Trophoblast cell (in vitro differentiated cells and primary cell): ENCODE data around the gene FNDC3B.

Experiments used
- DNase-seq, 2 donors: peaks; one replicate each; pipeline ENCODE4 v3.0.0-alpha.2; 2016
- H2AFZ ChIP-seq: 2 replicates; pipeline ENCODE4 v1.6.1; 2013; ENCODE audit warnings: low read length, moderate library complexity, mild to moderate bottlenecking; ENCODE audit not compliant: insufficient read depth, poor library complexity
- H2AK5ac ChIP-seq: 2 replicates; pipeline ENCODE4 v1.6.1; 2013; ENCODE audit warnings: mild to moderate bottlenecking, low read length
- H2BK120ac ChIP-seq: 2 replicates; pipeline ENCODE4 v1.6.1; 2013; ENCODE audit warnings: low read length, mild to moderate bottlenecking, moderate library complexity; ENCODE audit not compliant: insufficient read depth, poor library complexity
- H2BK12ac ChIP-seq: 2 replicates; pipeline ENCODE4 v1.6.1; 2013; ENCODE audit warnings: mild to moderate bottlenecking, low read length, moderate library complexity
- H2BK5ac ChIP-seq: 2 replicates; pipeline ENCODE4 v1.6.1; 2013; ENCODE audit warnings: low read length, low read depth, moderate library complexity, mild to moderate bottlenecking; ENCODE audit not compliant: poor library complexity
- H3K14ac ChIP-seq: 2 replicates; pipeline ENCODE4 v1.6.1; 2013; ENCODE audit warnings: mild to moderate bottlenecking, low read length
- H3K18ac ChIP-seq: 2 replicates; pipeline ENCODE4 v1.6.1; 2013; ENCODE audit warnings: mild to moderate bottlenecking, low read length
- H3K23ac ChIP-seq: 2 replicates; pipeline ENCODE4 v1.6.1; 2013; ENCODE audit warnings: low read length
- H3K27ac ChIP-seq: 2 replicates; pipeline ENCODE4 v1.5.1; 2013; ENCODE audit warnings: low read depth, mild to moderate bottlenecking, inconsistent platforms, low read length, moderate library complexity
- H3K27me3 ChIP-seq: 2 replicates; pipeline ENCODE4 v1.6.1; 2013; ENCODE audit warnings: inconsistent platforms, mild to moderate bottlenecking, low read length, moderate library complexity; ENCODE audit not compliant: insufficient read depth
- H3K36me3 ChIP-seq, 2 experiments: 1 replicate in 1 of 2; 2 replicates in 1 of 2; pipeline ENCODE4 v1.6.1; 2013; ENCODE audit warnings: low read length in 2 of 2, mild to moderate bottlenecking in 2 of 2, moderate library complexity in 1 of 2; ENCODE audit not compliant: insufficient read depth in 2 of 2, control insufficient read depth in 1 of 2
- H3K4ac ChIP-seq: 2 replicates; pipeline ENCODE4 v1.6.1; 2013; ENCODE audit warnings: low read depth, mild to moderate bottlenecking, low read length, moderate library complexity
- H3K4me1 ChIP-seq, 2 experiments: 1 replicate in 1 of 2; 2 replicates in 1 of 2; pipeline ENCODE4 v1.6.1; 2013; ENCODE audit warnings: low read length in 2 of 2, mild to moderate bottlenecking in 2 of 2, moderate library complexity in 1 of 2; ENCODE audit not compliant: insufficient read depth in 2 of 2, control insufficient read depth in 1 of 2
- H3K4me2 ChIP-seq: 2 replicates; pipeline ENCODE4 v1.6.1; 2013; ENCODE audit warnings: inconsistent platforms, mild to moderate bottlenecking, low read length, moderate library complexity
- H3K4me3 ChIP-seq: 2 replicates; pipeline ENCODE4 v1.5.1; 2013; ENCODE audit warnings: mild to moderate bottlenecking, low read depth, low read length, inconsistent platforms
- H3K79me1 ChIP-seq: one replicate; pipeline ENCODE4 v1.6.1; 2013; ENCODE audit warnings: low read length
- H3K79me2 ChIP-seq: 2 replicates; pipeline ENCODE4 v1.6.1; 2013; ENCODE audit warnings: low read length, mild to moderate bottlenecking; ENCODE audit not compliant: control insufficient read depth, insufficient read depth, poor library complexity
- H3K9ac ChIP-seq: 2 replicates; pipeline ENCODE4 v1.6.1; 2013; ENCODE audit warnings: mild to moderate bottlenecking, low read length
- H3K9me3 ChIP-seq: 2 replicates; pipeline ENCODE4 v1.6.1; 2013; ENCODE audit warnings: low read depth, mild to moderate bottlenecking, control low read depth, inconsistent platforms, low read length; ENCODE audit not compliant: insufficient read depth
- H4K12ac ChIP-seq: 2 replicates; pipeline ENCODE4 v1.6.1; 2013; ENCODE audit warnings: low read depth, mild to moderate bottlenecking, low read length, moderate library complexity
- H4K8ac ChIP-seq: 2 replicates; pipeline ENCODE4 v1.6.1; 2013; ENCODE audit warnings: low read depth, mild to moderate bottlenecking, low read length, moderate library complexity
- H4K91ac ChIP-seq: one replicate; pipeline ENCODE4 v1.6.1; 2013; ENCODE audit warnings: low read depth, mild to moderate bottlenecking, low read length, moderate library complexity
- WGBS: extraction: QIAGEN DNeasy Blood & Tissue Kit; methylation state at CpG from one replicate; pipeline ENCODE4 v1.1.7; 2013; ENCODE audit warnings: missing lambda C conversion rate; ENCODE audit not compliant: insufficient read length, insufficient coverage; ENCODE audit errors: extremely low coverage; 5-methylcytosine and 5-hydroxymethylcytosine counted together

The FNDC3B gene

DNA sequence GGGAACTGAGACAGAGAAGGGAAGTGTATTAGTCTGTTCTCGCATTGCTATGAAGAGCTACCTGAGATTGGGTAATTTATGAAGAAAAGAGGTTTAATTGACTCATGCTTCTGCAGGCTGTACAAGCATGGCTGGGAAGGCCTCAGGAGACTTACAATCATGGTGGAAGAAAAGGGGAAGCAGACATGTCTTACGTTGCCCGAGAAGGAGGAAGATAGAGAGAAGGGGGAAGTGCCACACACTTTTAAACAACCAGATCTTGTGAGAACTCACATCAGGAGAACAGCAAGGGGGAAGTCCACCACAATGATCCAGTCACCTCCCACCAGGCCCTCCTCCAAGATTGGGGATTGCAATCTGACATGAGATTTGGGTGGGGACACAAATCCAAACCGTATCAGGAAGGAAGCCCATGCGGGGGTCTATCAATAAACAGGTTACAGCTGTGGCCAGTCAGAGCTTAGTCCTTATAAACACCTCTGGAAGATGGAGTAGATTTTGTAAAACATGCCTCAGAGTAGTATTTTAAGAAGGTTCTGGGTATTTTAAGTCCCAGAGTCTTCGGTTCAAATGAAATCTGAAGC lies 254.9 kb downstream of the FNDC3B start:
- H3K79me2 ChIP-seq, result no peaks in the 10 kb centered on the region
- H3K4me2 ChIP-seq, result no peak overlapping the region
- peaks cover 2% of the 10 kb centered on the region for H3K79me1 ChIP-seq
- no peak overlapping the region for H3K14ac ChIP-seq
- no peak overlapping the region for H3K23ac ChIP-seq
- H3K27ac ChIP-seq, result no peak overlapping the region
- WGBS, result no CpG with 5 or more reads among the region's 6 CpGs
- peaks cover 5 to 11% of the 10 kb centered on the region in 2 experiments for H3K36me3 ChIP-seq
- H3K27me3 ChIP-seq, result no peaks in the 10 kb centered on the region
- peaks cover 3 to 8% of the 10 kb centered on the region in 2 experiments for H3K4me1 ChIP-seq
- H2BK5ac ChIP-seq, result no peak overlapping the region
- H4K91ac ChIP-seq, result peak overlapping the region; percentile 11
- no peak overlapping the region for H2BK12ac ChIP-seq
- no peak overlapping the region for H2BK120ac ChIP-seq
- no peak overlapping the region for H2AK5ac ChIP-seq
- DNase-seq, result no peak
- H2AFZ ChIP-seq, result no peak overlapping the region
- no peak overlapping the region for H4K8ac ChIP-seq
- H3K4me3 ChIP-seq, result no peak overlapping the region
- H3K4ac ChIP-seq, result no peak overlapping the region
- H3K9ac ChIP-seq, result no peak overlapping the region
- no peak overlapping the region for H4K12ac ChIP-seq
- no peaks in the 10 kb centered on the region for H3K9me3 ChIP-seq
- H3K18ac ChIP-seq, result no peak overlapping the region

DNA sequence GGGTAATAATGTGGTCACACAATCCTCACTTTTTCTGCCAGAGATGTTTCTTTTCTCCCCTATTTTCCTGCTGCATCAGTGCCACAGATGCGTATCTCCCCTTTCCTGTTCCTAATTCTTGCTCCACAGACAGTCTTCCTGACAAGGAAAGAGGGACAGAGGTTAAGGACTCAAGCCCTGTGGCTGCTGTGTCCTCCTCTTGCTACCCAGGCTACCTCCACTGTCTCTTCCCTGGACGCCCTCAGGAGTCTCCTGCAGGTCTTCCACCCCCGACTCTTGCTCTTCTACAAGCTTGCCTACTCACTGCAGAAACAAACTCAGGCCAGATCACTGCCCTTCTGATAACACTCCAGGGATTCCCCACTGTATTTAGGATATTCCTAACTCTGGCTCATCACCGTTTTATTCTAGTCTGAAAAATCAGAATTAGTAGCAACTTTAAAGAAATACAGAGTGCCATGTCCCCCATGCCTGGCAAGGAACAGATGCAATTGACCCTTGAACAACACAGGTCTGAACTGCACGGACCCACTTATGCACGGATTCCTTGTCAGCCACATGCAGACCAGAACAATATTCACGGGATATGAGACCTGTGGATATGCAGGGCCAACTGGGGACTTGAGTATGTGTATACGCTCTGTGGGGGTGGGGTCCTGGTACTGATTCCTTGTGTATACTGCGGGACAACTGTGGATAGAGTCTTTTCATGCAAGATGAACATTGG lies 257.0 kb downstream of the FNDC3B start:
- Histone ChIP-seq H2AFZ (no peak overlapping the region), H3K23ac (no peak overlapping the region), H3K14ac (no peak overlapping the region), H2BK5ac (peak overlapping the region; percentile 13), H3K9ac (no peak overlapping the region), H4K91ac (no peak overlapping the region), H3K27me3 (no peaks in the 10 kb centered on the region), H3K4me3 (no peak overlapping the region), H2BK120ac (no peak overlapping the region), H4K12ac (no peak overlapping the region), H3K4me1 (peaks cover 3 to 8% of the 10 kb centered on the region in 2 experiments), H3K27ac (peak overlapping the region; percentile 27), H3K4ac (no peak overlapping the region), H4K8ac (no peak overlapping the region), H3K36me3 (peaks cover 5 to 13% of the 10 kb centered on the region in 2 experiments), H2BK12ac (peak overlapping the region; percentile 19), H3K18ac (peak overlapping the region; percentile 25), H3K79me2 (no peaks in the 10 kb centered on the region), H3K9me3 (no peaks in the 10 kb centered on the region), H3K79me1 (peaks cover 2% of the 10 kb centered on the region), H3K4me2 (no peak overlapping the region), H2AK5ac (no peak overlapping the region)
- WGBS, result no CpG with 5 or more reads among the region's 9 CpGs
- no peak for DNase-seq

DNA sequence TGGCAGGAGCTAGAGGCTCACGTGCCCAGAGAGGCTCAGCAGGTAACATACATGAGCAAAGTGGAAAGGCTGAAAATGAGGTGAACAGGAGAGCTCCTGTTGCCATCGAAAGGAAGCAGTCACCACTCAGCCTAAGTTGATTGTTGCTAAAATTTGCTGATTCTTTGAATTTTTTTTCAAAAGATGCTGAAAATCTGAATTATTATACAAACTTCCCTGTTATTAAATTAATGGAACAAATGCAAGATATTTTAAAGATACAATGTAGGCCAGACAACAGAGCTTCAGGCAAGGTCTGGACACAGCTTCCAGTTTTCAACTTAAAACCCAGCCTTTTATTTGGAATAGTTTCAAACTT lies 257.6 kb downstream of the FNDC3B start:
- Histone ChIP-seq H3K4me2 (no peak overlapping the region), H4K91ac (no peak overlapping the region), H3K27me3 (no peaks in the 10 kb centered on the region), H3K4ac (no peak overlapping the region), H2BK12ac (no peak overlapping the region), H3K79me1 (peaks cover 2% of the 10 kb centered on the region), H3K23ac (no peak overlapping the region), H2AFZ (no peak overlapping the region), H3K9me3 (no peaks in the 10 kb centered on the region), H3K79me2 (no peaks in the 10 kb centered on the region), H3K14ac (no peak overlapping the region), H4K12ac (no peak overlapping the region), H3K9ac (no peak overlapping the region), H3K18ac (no peak overlapping the region), H4K8ac (no peak overlapping the region), H2BK120ac (no peak overlapping the region), H3K4me3 (no peak overlapping the region), H3K36me3 (peaks cover 7 to 13% of the 10 kb centered on the region in 2 experiments), H3K4me1 (peaks cover 3 to 8% of the 10 kb centered on the region in 2 experiments), H2BK5ac (no peak overlapping the region), H2AK5ac (no peak overlapping the region), H3K27ac (peak overlapping the region; percentile 27)
- no peak for DNase-seq
- WGBS, result no CpG with 5 or more reads among the region's 2 CpGs

DNA sequence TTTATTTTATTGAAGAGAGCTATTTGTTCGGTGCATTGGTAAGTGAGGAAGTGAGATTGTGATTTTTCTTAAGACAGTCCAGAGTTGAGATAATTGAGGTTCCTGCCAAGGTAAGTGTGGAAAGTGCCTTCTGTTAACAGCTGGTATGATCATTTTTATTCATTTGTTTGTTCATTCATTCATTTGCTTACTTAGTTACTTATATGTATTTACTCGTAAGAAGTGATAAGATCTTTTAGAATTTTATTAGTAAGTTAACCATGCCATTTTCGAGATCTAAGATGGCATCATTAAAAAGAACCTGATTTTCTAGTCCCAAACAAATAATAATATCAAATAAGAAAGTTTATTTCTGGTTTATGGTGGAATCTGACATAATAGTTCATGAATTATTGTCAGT lies 258.9 kb downstream of the FNDC3B start:
- Histone ChIP-seq H3K4me3 (no peak overlapping the region), H3K4ac (no peak overlapping the region), H4K12ac (no peak overlapping the region), H3K9ac (no peak overlapping the region), H3K79me1 (peaks cover 2% of the 10 kb centered on the region), H2BK120ac (no peak overlapping the region), H3K23ac (no peak overlapping the region), H4K91ac (no peak overlapping the region), H2AFZ (no peak overlapping the region), H2BK12ac (no peak overlapping the region), H3K18ac (no peak overlapping the region), H2BK5ac (no peak overlapping the region), H3K27ac (no peak overlapping the region), H3K4me1 (peaks cover 3 to 8% of the 10 kb centered on the region in 2 experiments), H3K36me3 (peaks cover 9 to 11% of the 10 kb centered on the region in 2 experiments), H3K27me3 (no peaks in the 10 kb centered on the region), H3K14ac (no peak overlapping the region), H2AK5ac (no peak overlapping the region), H3K9me3 (no peaks in the 10 kb centered on the region), H4K8ac (no peak overlapping the region), H3K4me2 (no peak overlapping the region), H3K79me2 (no peaks in the 10 kb centered on the region)
- DNase-seq, result no peak
- WGBS, result no CpG with 5 or more reads among the region's 3 CpGs
